DMS114 treated with DMSO at 0.1 percent for 48 hours (cell line): ENCODE measurements around the gene MCC.
A peak's percentile ranks its signal among the peaks of the same experiment; 100 is the strongest.

Experiments
- DNase-seq: peaks from one replicate; lab custom pipeline; 2025; ENCODE audit not compliant: unreplicated experiment; lab: John Stamatoyannopoulos, UW

MCC gene

GRCh38 chr5:113373426-113373825, 114.8 kb downstream of the MCC start:
- no peak for DNase-seq

GRCh38 chr5:113371721-113372196, 116.5 kb downstream of the MCC start:
- DNase-seq: no peak

- no peak for DNase-seq
Measured at GRCh38 chr5:113367586-113367985, 120.7 kb downstream of the MCC start.

GRCh38 chr5:113364466-113364865, 123.8 kb downstream of the MCC start:
- DNase-seq: no peak

GRCh38 chr5:113361701-113362100, 126.6 kb downstream of the MCC start:
- no peak for DNase-seq

- no peak for DNase-seq
Measured at GRCh38 chr5:113359419-113359818, 128.8 kb downstream of the MCC start.

- DNase-seq: no peak
Measured at GRCh38 chr5:113358696-113359095, 129.6 kb downstream of the MCC start.

- no peak for DNase-seq
Measured at GRCh38 chr5:113357696-113358476, 130.4 kb downstream of the MCC start.

GRCh38 chr5:113356487-113356886, 131.8 kb downstream of the MCC start:
- DNase-seq: no peak

GRCh38 chr5:113354055-113354454, 134.2 kb downstream of the MCC start:
- DNase-seq: no peak

GRCh38 chr5:113347572-113347971, 140.7 kb downstream of the MCC start:
- no peak for DNase-seq

- no peak for DNase-seq
Measured at GRCh38 chr5:113344973-113345940, 143.0 kb downstream of the MCC start.

- DNase-seq: no peak
Measured at GRCh38 chr5:113343343-113343742, 144.9 kb downstream of the MCC start.

- no peak for DNase-seq
Measured at GRCh38 chr5:113340537-113340936, 147.7 kb downstream of the MCC start.

- no peak for DNase-seq
Measured at GRCh38 chr5:113338628-113339027, 149.6 kb downstream of the MCC start.

GRCh38 chr5:113337515-113338415, 150.5 kb downstream of the MCC start:
- DNase-seq: no peak

GRCh38 chr5:113336975-113337374, 151.3 kb downstream of the MCC start:
- DNase-seq: peak; percentile 64

- no peak for DNase-seq
Measured at GRCh38 chr5:113333411-113333810, 154.8 kb downstream of the MCC start.

GRCh38 chr5:113331209-113331551, 157.1 kb downstream of the MCC start:
- DNase-seq: no peak

- DNase-seq: peak; percentile 41
Measured at GRCh38 chr5:113330533-113331208, 157.6 kb downstream of the MCC start.
